Gastrocnemius medialis (tissue), 4 donors: ENCODE data around the gene CD34. TPM values are rescaled to one million over a fixed set of nuclear protein-coding genes. Genes with fewer than 3 reads are reported as not detected.

ENCODE experiments used
- ATAC-seq, 2 donors: fragments of 150-250 bp; one replicate each; pipeline ENCODE4 v1.9.1; 2016
- DNase-seq, 2 donors: peaks; one replicate each; pipeline ENCODE4 v3.0.0-alpha.2; 2019
- H3K27ac ChIP-seq, 4 donors: fragments of 200-600 bp; sonication (generic); 1 replicate in 1 of 4; 2 replicates in 3 of 4; pipeline ENCODE4 v1.5.1; 2016 to 2018; ENCODE audit warnings: mild to moderate bottlenecking in 2 of 4, moderate library complexity in 1 of 4
- H3K27me3 ChIP-seq, 3 donors: fragments of 200-600 bp; sonication (generic) in 2 of 3; 1 replicate in 1 of 3; 2 replicates in 2 of 3; pipeline versions ENCODE4 v1.5.1 to v1.6.0; 2016 to 2019; ENCODE audit warnings: mild to moderate bottlenecking in 1 of 3, moderate library complexity in 1 of 3
- H3K36me3 ChIP-seq, 2 donors: fragments of 200-600 bp; sonication (generic) in 1 of 2; one replicate each; pipeline ENCODE4 v1.5.1; 2017 to 2018
- H3K4me1 ChIP-seq, 2 donors: fragments of 200-600 bp; sonication (generic) in 1 of 2; one replicate each; pipeline ENCODE4 v1.5.1; 2016 to 2017; ENCODE audit warnings: mild to moderate bottlenecking in 2 of 2
- H3K4me3 ChIP-seq, 4 donors: fragments of 200-600 bp; sonication (generic) in 3 of 4; 1 replicate in 1 of 4; 2 replicates in 3 of 4; pipeline ENCODE4 v1.5.1; 2016 to 2019; ENCODE audit warnings: mild to moderate bottlenecking in 2 of 4
- H3K9me3 ChIP-seq, 3 donors: fragments of 200-600 bp; sonication (generic) in 2 of 3; 1 replicate in 1 of 3; 2 replicates in 2 of 3; pipeline ENCODE4 v1.5.1; 2016 to 2019
- CTCF ChIP-seq, 5 experiments: fragments of 450-650 bp in 3 of 5; fragments of 200-600 bp in 2 of 5; sonication (generic) in 2 of 5; IDR thresholded peaks in 4 of 5; conservative IDR thresholded peaks in 1 of 5; 1 replicate in 4 of 5; 2 replicates in 1 of 5; pipeline ENCODE4 v1.5.1; 2016 to 2019; ENCODE audit warnings: antibody characterized with exemption in 5 of 5, mild to moderate bottlenecking in 3 of 5, moderate library complexity in 3 of 5
- POLR2A ChIP-seq, 2 donors: fragments of 450-650 bp; IDR thresholded peaks; one replicate each; pipeline ENCODE4 v1.6.1; 2017; ENCODE audit warnings: antibody characterized with exemption in 2 of 2, mild to moderate bottlenecking in 2 of 2, moderate library complexity in 2 of 2
- in situ Hi-C, 4 donors: fragments of 200-750 bp; cut with MboI; loops; one replicate each; pipeline versions ENCODE4 v1.15.0 to v1.8.0; 2017; ENCODE audit warnings: low sequenced_read_pairs in 4 of 4
- intact Hi-C: fragments of 100-400 bp; cut with DNase I; formaldehyde crosslinking; loops from one replicate; pipeline ENCODE4 v1.15.1; 2023; ENCODE audit warnings: low total_unique reads
- total RNA-seq, 4 donors: library from RNA; depleted of rRNA; stranded (reverse); fragments of >200 nt; gene quantifications; one replicate each; pipeline versions ENCODE4 v1.1.0 to v1.2.3, GENCODE V29; 2016

CD34 gene
- total RNA-seq, 4 donors from 2014 or later, result 13.6 to 31.7 (median 20.7) TPM

GRCh38 chr1:207951652-207952051 lies 40.7 kb upstream of the CD34 start:
- DNase-seq (no peak), ATAC-seq (no peak)
- intact Hi-C loops, result no loop called here
- in situ Hi-C loops, result loop anchor here in 2 of 4 donors (10.0 kb wide), 1 partner anchor 47 kb away; no protein-coding TSS in a partner anchor
- Histone ChIP-seq H3K4me1 (no peaks in the 10 kb centered on the region), H3K27me3 (no peaks in the 10 kb centered on the region), H3K27ac (no peak overlapping the region), H3K9me3 (peaks cover 0 to 3% (median 0%) of the 10 kb centered on the region in 3 donors), H3K4me3 (no peak overlapping the region), H3K36me3 (no peaks in the 10 kb centered on the region)
- TF ChIP-seq CTCF (IDR thresholded peaks at IDR 0.05 in 4 of 5, conservative IDR thresholded peaks at IDR 0.05 in 1 of 5) (no peak), POLR2A (IDR thresholded peaks at IDR 0.05) (no peak)

GRCh38 chr1:207950750-207951149 lies 39.8 kb upstream of the CD34 start:
- Histone ChIP-seq H3K9me3 (peaks cover 0 to 3% (median 0%) of the 10 kb centered on the region in 3 donors), H3K4me1 (no peaks in the 10 kb centered on the region), H3K4me3 (no peak overlapping the region), H3K27ac (peak overlapping the region in 2 of 4 donors; percentile 19 to 21), H3K27me3 (no peaks in the 10 kb centered on the region), H3K36me3 (no peaks in the 10 kb centered on the region)
- no peak for ATAC-seq
- intact Hi-C loops, result no loop called here
- no peak for TF ChIP-seq POLR2A (IDR thresholded peaks at IDR 0.05)
- TF ChIP-seq CTCF (IDR thresholded peaks at IDR 0.05 in 4 of 5, conservative IDR thresholded peaks at IDR 0.05 in 1 of 5), result no peak
- in situ Hi-C loops, result loop anchor here in 2 of 4 donors (10.0 kb wide), 1 partner anchor 46 kb away; no protein-coding TSS in a partner anchor
- DNase-seq, result no peak

GRCh38 chr1:207949571-207950195 lies 38.8 kb upstream of the CD34 start:
- Histone ChIP-seq H3K36me3 (no peaks in the 10 kb centered on the region), H3K9me3 (peaks cover 0 to 3% (median 0%) of the 10 kb centered on the region in 3 donors), H3K27ac (peak overlapping the region in 3 of 4 donors; percentile 19 to 38 (median 29)), H3K4me3 (no peak overlapping the region), H3K27me3 (no peaks in the 10 kb centered on the region), H3K4me1 (no peaks in the 10 kb centered on the region)
- intact Hi-C loops (no loop called here), in situ Hi-C loops (loop anchor here in 2 of 4 donors (10.0 kb wide), 1 partner anchor 45 kb away; no protein-coding TSS in a partner anchor)
- TF ChIP-seq POLR2A (IDR thresholded peaks at IDR 0.05) (no peak), CTCF (IDR thresholded peaks at IDR 0.05 in 4 of 5, conservative IDR thresholded peaks at IDR 0.05 in 1 of 5) (no peak)
- ATAC-seq (peak in 1 of 2 donors; percentile 33), DNase-seq (no peak)

GRCh38 chr1:207948536-207949250 lies 37.8 kb upstream of the CD34 start:
- Histone ChIP-seq H3K27me3 (no peaks in the 10 kb centered on the region), H3K4me3 (no peak overlapping the region), H3K9me3 (peaks cover 0 to under 1% (median 0%) of the 10 kb centered on the region in 3 donors), H3K4me1 (no peaks in the 10 kb centered on the region), H3K27ac (peak overlapping the region in 1 of 4 donors; percentile 38), H3K36me3 (no peaks in the 10 kb centered on the region)
- no peak for DNase-seq
- intact Hi-C loops, result no loop called here
- TF ChIP-seq CTCF (IDR thresholded peaks at IDR 0.05 in 4 of 5, conservative IDR thresholded peaks at IDR 0.05 in 1 of 5), result no peak
- no peak for TF ChIP-seq POLR2A (IDR thresholded peaks at IDR 0.05)
- in situ Hi-C loops, result no loop called here
- no peak for ATAC-seq
